GM19397 (cell line): ENCODE measurements around the gene EIF5A.

Source experiments
- ATAC-seq: cut with Tn5 transposase; IDR thresholded peaks from one replicate; pipeline ENCODE4 v1.9.1; 2021; ENCODE audit warnings: mild to moderate bottlenecking, moderate library complexity; ENCODE audit not compliant: unreplicated experiment

Gene EIF5A

DNA sequence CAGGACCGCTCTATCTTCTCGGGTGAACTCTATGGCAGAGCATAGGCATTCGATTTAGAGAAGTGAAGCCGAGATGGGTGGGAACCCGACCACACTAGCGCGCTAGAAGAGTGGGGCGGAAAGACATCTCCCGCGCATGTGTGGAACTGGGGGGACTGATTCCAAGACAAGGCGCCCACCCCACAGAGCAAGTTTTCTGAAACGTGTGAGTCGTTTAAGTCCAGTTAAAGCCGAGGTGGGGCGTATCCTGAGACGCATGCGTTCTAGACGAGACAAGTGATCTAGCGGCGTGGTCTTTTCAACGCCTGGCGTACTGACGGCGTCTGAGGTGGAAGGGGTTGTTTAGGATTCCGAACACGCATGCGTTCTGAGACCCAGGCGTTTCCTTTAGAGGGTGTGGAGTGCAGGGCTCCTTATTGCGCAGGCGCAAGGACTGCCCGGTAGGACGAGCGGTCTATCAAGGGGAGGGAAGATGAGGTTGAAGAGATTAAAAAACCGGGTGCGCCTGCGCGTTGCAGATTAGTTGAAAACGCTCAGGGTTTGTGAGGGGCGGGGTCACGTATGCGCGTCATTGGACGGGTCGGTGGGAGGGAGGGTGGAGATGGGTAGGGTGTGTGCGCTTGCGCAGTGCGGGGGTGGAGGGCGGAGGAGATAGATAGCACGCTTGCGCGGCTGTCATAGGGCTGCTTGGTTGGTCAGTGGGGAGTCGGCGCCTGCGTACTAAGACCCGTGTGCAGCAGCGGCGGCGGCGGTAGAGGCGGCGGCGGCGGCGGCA is at the start of gene EIF5A:
EIF5A (plus strand) TSS at position 718 of the 775 bp plus-strand sequence. CDS start 2,008 bp downstream, outside the sequence.
- ATAC-seq = peak; percentile 73

DNA sequence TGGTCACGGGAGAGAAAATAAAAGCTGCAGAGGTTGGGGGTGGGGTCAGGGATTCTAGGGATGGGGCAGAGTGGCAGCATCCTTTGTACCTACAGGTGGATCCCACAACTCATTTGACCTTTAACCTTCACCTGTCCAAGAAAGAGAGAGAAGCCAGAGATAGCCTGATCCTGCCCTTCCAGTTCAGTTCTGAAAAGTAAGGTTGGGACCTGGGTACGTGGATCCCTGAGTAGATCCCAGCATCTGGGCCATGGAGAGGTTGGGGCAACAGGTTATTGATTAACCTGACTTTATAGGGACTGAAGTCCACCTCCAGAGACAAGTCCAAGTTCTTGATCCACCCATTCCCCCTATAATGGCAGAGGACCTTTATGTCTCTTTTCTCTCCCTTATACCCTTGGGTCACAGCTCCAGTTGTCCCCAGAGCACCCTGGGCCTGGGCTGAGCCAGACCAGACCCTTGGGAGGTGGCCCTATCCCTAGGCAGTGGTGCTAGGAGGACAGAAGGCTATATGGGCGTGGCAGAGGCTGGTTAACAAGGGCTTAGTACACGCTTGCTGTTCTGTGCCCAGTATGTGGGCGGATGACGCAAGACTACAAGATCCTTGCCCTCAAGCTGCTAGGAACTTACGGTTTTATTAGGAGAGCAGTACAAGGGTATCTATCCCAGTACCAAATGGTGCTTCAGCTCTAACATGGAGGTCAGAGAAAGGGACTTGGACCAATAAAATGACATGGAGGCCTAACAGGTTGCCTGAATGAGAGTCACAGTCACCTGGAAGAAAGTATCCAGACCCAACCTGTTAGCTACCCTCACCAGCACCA is 48.5 kb upstream of the EIF5A start:
- no peak for ATAC-seq

DNA sequence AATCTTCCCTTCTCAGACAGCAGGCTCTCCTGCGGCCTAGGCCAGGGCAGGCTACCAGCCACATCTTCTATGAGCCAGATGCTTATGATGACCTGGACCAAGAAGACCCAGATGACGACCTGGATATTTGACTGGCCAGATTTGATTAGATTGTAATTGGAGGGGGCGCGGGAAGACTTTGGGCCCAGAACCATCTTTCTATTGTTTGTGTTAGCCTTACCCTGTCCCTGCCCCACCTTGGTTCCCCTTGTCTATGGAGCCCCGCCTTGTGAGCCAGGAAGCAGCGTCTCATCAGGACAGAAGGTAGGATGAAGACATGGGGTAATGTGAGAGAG is 47.9 kb upstream of the EIF5A start:
- ATAC-seq = no peak

DNA sequence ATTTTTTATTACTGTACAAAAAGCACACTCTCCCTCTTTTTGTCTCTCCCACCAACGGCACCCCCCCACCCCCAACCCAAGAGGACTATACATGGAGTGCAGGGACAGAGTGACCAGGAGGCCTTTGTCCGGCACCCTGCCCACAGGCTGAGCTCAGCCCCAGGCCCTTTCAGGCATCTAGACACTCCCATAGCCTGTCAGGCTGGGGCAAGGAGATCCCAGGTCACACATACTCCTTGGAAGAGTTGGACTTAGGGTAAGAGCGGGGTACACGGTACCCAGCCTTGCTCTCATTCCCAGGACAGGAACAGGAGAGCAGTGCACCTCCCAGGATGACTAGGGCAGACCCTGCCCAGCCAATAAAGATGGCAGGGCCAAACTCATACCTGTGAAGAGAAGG is 47.3 kb upstream of the EIF5A start:
- ATAC-seq = no peak

DNA sequence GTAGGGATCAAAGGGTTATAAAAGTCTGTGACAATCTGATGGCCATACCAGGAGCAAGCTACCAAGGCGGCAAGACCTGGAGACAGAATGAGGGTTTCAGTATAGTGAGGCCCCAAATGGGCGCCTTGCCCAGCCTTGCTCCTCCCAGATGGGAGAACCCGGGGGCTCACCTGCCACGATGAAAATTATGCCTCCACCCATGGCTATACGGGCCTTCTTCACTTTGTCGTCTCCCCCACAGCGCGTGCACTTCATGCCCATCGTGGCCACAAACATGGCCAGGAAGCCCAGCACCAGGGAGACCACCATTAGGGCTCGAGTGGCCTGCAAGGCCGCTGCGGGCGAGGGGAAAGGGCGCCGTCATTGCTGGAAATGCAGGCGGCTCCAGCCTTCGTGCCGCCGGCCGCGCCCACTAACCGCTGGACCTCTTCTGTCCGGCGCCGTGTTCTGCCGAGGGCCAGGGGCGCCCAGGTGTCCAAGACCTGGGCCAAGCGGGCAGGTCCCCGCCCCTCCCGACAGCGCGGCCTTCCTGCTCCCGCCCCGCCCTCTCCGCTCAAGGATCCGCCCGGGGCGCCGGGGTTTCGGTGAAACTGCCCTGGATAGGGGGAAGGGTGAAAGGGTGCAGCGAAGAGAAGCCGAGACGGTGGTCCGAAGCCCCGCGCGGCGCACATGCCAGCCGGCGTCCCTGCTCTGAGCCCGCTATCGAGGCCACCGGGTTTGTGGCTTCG is 46.6 kb upstream of the EIF5A start:
- ATAC-seq = no peak

DNA sequence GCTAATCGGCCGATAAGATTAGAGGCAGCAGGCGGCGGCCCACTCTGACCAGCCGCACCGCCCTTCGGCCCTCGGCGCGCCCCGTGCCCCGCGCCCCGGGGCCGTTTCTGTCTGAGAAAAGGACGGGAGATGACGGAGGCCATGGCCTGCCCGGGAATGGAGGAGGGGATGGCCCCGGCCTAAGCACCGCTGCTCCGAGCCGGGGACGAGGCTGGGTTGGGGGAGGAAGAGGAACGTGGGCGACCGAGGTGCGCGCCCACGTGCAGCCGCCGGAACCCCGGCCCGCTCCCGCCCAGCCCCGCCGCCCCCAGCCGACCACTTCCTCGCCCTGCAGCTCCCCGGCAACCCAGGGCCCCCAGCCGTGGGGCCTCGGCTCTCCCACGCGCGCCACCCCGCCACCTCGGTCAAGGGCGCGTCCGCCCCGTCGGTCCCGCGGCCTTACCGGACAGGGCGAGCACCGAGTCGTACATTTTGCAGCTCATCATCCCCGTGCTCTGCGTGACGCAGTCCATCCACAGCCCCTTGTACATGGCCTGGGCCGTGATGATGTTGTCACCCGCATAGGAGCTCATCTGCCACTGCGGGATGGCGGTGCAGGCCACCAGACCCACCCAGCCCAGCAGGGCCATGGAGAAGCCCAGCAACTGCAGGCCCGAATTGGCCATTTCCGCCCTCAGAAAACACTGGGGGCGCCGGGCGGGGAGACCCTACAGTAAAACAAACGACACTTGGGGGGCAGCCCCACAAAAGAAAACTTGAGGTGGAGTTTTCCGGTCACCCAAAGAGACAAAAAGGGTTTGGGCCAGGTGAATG is 45.8 kb upstream of the EIF5A start:
- no peak for ATAC-seq

DNA sequence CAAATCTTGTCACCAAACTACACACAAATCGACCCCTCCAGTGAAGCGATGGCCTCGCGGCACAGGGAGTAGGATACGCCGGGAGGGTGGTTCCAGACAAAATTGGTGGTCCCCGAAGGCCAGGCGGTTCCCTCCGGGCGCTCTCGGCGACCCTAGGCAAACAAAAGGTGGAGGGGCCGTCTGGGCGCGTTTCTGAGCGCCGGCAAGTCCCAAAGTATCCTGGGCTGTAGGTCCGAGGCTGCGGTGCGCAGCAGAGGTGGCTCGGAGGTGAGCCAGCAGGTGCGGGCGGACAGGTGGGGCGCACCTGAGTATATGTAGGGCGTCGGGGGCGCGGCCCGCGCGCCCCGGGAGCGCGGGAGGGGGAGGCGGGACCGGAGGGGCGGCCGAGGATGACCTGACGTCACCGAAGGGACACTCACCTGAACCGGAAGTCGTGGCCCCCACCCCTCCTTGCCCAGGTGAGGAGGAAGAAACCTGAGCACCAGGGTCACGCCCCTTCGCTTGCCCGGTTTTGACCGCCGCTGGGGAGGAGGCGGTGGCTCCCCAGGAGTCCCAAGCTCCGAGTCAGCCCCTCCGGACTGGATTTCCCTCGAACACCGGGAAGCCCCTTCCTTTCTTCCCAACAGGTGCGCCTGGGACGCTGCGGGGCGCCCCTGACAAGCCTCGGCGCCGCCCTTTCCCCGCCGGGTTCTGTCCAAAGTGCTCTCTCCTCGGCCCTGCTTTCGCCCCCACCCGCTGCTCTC is 45.1 kb upstream of the EIF5A start, which contains the start of gene CLDN7:
CLDN7 (minus strand) TSS at position 287 of the 743 bp plus-strand sequence. CDS start 435 bp downstream, outside the sequence.
- no peak for ATAC-seq

DNA sequence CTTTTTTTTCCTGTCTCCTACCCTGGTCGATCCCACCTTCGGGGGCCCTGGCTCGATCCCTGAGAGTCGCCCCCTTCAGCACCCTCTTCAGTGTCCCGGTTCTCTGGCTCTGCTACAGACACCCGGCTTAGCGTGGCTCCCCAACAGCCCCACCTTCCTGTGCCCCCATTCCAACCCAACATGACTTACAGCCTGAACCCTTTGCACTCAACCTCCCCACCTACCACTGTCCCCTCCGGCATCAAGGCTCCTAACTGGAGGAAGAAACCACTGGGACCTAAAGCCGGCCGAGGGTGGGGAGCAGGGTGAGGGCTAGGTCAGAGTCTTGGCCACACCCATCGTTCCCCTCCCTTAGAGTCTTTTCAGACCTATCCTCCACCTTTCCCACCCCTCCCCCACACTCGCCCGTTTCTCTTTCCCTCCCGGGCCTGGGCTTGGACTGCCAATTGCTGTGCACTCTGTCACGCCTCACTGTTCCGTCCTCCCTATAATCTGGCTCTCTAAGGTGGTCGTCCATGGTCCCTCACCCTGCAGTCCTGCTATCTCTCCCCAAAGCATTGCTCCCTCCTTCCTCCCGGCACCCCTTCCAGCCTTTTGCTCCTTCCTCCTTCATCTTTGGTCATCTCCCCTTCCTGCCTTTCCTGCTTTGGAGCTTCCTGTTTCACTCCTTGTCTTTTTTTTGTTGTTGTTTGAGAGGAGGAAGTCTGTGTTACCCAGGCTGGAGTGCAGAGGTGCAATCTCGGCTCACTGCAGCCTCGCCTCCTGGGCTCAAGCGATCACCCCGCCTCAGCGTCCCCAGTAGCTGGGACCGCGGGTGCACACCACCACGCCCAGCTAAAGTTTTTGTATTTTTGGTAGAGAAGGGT is 44.3 kb upstream of the EIF5A start:
- no peak for ATAC-seq

DNA sequence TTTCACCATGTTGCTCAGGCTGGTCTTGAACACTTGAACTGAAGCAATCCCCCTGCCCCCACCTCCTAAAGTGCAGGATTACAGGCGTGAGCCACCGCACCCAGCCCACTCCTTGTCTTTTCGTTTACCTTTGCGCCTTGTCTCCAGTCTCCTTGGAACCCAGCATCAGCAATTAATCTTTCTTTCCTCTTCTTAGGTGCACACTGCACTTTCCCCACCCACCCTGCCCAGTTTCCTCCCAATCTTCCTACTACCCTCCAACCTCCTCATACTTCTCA is 43.7 kb upstream of the EIF5A start:
- no peak for ATAC-seq

DNA sequence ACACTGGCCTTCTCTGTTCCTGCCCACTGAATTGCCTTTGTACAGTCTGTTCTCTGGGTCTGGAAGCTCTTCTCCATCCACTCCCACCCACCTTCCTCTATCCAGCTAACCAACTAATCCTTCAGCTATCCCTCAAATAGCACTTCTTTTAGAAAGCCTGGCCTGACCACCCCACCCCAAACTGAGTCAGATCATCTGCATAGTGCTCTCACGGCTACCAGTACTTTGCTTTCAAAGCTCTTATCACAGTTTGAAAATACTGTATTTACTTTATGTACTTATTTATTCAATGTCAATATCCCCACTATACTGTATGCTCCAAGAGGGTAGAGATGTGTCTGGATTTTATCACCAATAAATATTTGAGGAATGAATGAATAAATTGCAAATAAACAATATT is 40.6 kb upstream of the EIF5A start:
- no peak for ATAC-seq

DNA sequence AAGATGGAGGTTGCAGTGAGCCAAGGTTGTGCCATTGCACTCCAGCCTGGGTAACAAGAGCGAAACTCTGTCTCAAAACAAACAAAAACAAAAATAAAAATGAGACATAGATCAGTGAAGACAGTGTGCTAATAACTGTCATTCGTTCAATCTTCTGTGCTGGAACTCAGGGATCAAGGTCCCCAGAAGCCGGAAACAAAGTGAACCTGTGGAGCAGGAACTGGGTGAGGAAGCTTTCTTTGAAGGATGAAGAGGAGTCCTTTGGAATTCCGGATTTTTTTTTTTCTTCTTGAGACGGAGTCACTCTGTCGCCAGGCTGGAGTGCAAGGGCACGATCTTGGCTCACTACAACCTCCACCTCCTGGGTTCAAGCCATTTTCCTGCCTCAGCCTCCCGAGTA is 28.0 kb upstream of the EIF5A start:
- no peak for ATAC-seq

DNA sequence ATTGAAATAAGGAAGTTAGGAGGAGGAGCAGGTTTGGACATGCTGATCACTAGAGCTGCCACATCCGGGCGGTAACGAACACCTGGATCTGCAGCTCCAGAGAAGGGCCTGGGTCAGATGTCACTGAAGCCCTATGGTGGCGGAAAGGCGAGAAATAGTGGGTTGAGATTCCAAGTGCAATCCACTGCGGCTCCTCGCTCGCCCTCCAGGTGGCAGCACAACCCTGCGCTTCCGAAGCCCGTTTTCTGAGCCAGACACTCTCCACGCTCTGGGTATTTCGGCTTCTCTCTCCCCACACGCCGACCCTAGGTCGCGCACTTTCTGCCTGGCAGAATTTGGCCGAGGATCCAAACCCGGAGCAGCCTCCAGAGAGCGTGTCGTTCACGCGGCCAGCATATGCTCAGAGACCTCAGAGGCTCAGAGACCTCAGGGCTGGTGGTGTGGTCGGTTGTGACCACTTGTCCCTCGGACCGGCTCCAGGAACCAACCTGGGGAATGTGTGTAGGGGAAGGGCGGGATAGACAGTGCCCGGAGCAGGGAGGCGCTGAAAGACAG is 26.8 kb upstream of the EIF5A start:
- ATAC-seq = no peak

DNA sequence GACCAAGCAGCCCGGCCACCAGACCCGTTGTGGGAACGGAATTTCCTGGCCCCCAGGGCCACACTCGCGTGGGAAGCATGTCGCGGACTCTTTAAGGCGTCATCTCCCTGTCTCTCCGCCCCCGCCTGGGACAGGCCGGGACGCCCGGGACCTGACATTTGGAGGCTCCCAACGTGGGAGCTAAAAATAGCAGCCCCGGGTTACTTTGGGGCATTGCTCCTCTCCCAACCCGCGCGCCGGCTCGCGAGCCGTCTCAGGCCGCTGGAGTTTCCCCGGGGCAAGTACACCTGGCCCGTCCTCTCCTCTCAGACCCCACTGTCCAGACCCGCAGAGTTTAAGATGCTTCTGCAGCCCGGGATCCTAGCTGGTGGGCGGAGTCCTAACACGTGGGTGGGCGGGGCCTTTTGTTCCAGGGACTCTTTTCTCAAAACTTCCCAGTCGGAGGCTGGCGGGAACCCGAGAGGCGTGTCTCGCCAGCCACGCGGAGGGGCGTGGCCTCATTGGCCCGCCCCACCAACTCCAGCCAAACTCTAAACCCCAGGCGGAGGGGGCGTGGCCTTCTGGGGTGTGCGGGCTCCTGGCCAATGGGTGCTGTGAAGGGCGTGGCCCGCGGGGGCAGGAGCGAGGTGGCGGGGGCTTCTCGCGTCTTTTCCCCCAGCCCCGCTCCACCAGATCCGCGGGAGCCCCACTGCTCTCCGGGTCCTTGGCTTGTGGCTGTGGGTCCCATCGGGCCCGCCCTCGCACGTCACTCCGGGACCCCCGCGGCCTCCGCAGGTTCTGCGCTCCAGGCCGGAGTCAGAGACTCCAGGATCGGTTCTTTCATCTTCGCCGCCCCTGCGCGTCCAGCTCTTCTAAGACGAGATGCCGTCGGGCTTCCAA is 26.1 kb upstream of the EIF5A start, which contains the start of gene SLC2A4:
SLC2A4 (plus strand) TSS at position 645 of the 879 bp plus-strand sequence; CDS start at position 862, 217 bp downstream.
- ATAC-seq = no peak

DNA sequence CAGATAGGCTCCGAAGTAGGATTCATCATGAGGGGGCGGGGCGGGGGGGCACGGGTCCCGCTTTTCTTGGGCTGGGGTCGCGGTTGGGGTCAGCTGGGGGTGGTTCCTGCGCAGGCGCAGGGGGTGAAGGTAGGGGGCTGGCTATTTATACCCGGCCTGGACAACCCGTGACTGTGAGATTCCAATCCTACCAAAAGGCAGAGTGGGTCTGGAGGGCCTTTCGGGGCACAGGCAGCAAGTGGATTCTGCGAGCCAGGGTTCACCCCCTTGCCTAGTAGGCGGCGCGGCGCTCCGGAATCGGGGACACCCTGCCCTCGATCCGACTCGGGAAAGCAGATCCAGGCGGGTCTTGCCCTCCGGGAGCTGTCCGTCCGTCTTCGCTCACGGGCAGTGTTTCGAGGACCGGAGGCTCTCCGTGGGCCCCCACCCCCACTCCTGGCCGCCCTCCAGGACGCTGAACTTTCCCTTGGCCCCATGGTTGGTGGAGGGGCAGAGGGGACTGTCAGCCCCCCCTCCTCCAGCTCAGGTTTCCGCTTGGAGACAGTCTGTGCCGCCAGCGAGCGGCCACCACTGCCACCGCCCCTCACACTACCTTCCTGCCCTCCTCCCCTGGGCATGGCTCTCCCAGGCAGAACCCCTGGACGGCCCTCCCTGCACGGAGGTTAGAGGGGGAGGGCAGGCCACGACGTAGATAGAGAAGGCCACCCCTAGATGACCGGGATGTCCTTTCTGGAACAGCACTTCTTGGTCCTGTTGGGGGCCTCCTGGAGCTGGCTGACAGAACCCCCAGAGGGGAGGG is 25.3 kb upstream of the EIF5A start:
- no peak for ATAC-seq

DNA sequence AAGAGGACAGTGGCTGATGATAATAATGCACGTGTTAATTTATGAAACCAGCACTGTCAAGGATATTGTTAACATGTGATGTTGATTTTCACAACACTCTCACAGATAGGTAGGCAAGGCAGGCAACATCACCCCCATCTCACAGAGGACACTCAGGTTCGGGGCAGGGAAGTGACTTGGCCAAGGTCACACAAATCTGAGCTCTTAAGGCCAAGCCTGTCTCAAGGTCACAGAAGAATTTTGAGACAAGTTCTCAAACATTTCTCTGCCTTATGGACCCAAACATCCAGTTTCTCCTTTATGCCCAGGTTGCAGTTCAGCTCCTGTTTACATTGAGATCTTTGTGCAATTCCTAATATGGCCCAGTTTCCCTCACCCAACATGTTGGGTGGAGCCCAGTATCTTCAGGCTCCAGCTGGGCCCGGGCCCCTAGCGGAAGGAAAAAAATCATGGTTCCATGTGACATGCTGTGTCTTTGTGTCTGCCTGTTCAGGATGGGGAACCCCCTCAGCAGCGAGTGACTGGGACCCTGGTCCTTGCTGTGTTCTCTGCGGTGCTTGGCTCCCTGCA is 24.6 kb upstream of the EIF5A start:
- ATAC-seq = no peak

DNA sequence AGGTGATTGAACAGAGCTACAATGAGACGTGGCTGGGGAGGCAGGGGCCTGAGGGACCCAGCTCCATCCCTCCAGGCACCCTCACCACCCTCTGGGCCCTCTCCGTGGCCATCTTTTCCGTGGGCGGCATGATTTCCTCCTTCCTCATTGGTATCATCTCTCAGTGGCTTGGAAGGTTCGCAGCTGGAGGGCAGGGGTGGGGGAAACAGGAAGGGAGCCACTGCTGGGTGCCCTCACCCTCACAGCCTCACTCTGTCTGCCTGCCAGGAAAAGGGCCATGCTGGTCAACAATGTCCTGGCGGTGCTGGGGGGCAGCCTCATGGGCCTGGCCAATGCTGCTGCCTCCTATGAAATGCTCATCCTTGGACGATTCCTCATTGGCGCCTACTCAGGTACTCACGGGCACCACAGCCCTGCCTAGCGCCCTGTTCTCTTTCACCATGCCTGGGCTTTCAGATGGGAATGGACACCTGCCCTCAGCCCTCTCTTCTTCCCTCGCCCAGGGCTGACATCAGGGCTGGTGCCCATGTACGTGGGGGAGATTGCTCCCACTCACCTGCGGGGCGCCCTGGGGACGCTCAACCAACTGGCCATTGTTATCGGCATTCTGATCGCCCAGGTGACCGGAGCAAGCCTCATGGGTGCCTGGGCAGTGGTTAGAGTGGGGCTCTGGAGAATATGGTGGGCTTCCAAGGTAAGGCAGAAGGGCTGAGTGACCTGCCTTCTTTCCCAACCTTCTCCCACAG is 23.8 kb upstream of the EIF5A start:
- no peak for ATAC-seq
